ENCODE results near the gene LDLRAP1.

LDLRAP1 gene

GRCh38 chr1:25545767-25546166 lies 2.4 kb downstream of the LDLRAP1 start:
- TF ChIP-seq, protein P1, sequence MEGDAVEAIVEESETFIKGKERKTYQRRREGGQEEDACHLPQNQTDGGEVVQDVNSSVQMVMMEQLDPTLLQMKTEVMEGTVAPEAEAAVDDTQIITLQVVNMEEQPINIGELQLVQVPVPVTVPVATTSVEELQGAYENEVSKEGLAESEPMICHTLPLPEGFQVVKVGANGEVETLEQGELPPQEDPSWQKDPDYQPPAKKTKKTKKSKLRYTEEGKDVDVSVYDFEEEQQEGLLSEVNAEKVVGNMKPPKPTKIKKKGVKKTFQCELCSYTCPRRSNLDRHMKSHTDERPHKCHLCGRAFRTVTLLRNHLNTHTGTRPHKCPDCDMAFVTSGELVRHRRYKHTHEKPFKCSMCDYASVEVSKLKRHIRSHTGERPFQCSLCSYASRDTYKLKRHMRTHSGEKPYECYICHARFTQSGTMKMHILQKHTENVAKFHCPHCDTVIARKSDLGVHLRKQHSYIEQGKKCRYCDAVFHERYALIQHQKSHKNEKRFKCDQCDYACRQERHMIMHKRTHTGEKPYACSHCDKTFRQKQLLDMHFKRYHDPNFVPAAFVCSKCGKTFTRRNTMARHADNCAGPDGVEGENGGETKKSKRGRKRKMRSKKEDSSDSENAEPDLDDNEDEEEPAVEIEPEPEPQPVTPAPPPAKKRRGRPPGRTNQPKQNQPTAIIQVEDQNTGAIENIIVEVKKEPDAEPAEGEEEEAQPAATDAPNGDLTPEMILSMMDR (conservative IDR thresholded peaks at IDR 0.05): no peak
- no peak overlapping the region for H3K27ac ChIP-seq

- TF ChIP-seq, protein P1 (conservative IDR thresholded peaks at IDR 0.05): no peak
- no peak overlapping the region for H3K27ac ChIP-seq
Observed at GRCh38 chr1:25546193-25546592, 2.8 kb downstream of the LDLRAP1 start.

DNA sequence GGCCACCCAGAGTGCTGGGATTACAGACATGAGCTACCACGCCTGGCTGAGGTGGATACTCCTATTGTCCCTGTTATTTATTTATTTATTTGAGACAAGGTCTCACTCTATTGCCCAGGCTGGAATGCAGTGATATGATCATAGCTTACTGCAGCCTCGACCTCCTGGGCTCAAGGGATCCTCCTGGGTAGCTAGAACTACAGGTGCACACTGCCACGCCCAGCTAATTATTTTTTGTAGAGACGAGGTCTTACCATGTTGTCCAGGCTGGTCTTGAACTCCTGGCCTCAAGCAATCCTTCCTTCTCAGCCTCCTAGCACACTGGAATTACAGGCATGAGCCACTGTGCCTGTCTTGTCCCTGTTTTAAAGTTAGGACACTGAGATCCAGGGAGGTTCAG lies 5.2 kb downstream of the LDLRAP1 start:
- TF ChIP-seq, protein P1 (conservative IDR thresholded peaks at IDR 0.05): no peak
- no peak overlapping the region for H3K27ac ChIP-seq

- TF ChIP-seq, protein P1 (conservative IDR thresholded peaks at IDR 0.05): no peak
- no peak overlapping the region for H3K27ac ChIP-seq
Observed at GRCh38 chr1:25549273-25550154, 6.1 kb downstream of the LDLRAP1 start.

DNA sequence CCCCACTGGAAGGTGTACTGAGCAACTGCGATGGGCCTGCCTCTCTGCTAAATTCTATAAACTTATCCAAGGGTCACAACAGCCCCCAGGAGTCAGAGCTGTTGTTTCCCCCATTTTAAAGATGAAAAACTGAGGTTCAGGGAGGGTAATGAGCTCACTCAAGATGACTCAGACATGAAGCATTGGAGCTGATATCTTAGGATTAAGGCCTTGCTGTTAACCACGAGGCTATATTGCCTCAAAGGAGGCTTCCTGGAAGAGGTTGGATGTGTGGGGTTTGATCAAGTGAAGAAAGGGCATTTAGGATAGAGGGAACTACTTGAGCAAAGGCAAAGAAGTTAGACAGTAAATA lies 6.7 kb downstream of the LDLRAP1 start:
- TF ChIP-seq, protein P1 (conservative IDR thresholded peaks at IDR 0.05): no peak
- H3K27ac ChIP-seq: no peak overlapping the region

GRCh38 chr1:25550683-25551310 lies 7.4 kb downstream of the LDLRAP1 start:
- TF ChIP-seq, protein P1 (conservative IDR thresholded peaks at IDR 0.05): no peak
- no peak overlapping the region for H3K27ac ChIP-seq

- TF ChIP-seq, protein P1 (conservative IDR thresholded peaks at IDR 0.05): no peak
- no peak overlapping the region for H3K27ac ChIP-seq
Observed at GRCh38 chr1:25553749-25554429, 10.5 kb downstream of the LDLRAP1 start.

Measured in VCaP (cell line).